ENCODE results near the gene KPNB1. TPM values are rescaled to one million over a fixed set of nuclear protein-coding genes. Genes with fewer than 3 reads are reported as not detected.

Gene KPNB1
- total RNA-seq, 1 experiment from 2014 or later = 742 TPM

DNA sequence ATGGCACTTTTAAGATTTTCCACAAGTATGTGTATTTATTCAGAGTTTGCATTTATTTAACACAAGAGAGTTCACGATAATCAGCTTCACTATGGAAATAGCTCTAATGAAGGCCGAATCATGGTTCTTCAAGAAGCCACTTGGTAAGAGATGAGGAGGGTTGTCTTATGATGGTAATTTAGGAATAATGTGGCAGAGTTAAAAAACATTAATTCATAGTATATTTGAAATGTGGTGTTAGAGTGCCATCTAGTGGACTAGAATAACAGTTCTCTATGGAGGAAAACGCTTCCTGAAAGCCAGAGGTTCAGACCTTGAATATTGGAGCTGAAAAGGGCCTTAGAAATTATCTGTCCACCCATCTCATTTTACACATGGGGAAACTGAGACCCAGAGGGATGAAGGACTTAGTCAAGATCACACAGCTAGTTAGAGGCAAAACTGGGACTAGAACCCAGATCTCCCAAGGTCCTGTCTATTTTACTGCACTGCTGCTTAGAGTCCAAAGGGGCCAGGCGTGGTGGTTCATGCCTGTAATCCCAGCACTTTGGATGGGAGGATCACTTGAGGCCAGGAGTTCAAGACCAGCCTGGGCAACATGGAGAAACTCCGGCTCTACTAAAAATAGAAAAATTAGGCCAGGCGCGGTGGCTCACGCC lies 33.8 kb upstream of the KPNB1 start:
- Histone ChIP-seq H2BK12ac (ENCODE audit: insufficient read length, low read depth, low read length) (no peak overlapping the region), H4K91ac (ENCODE audit: insufficient read length, low read depth, low read length) (no peak overlapping the region), H3K4ac (ENCODE audit: low read depth, low read length) (no peak overlapping the region), H4K5ac (ENCODE audit: insufficient read length, low read depth, low read length) (no peak overlapping the region), H3K4me2 (ENCODE audit: insufficient read depth, insufficient read length, low read length) (no peak overlapping the region), H3K79me1 (ENCODE audit: insufficient read depth, low read depth, low read length, poor library complexity, severe bottlenecking) (no peaks in the 10 kb centered on the region), H3K27me3 (ENCODE audit: insufficient read depth, low read length) (no peaks in the 10 kb centered on the region), H3K14ac (ENCODE audit: insufficient read depth, low read length) (no peak overlapping the region), H3K23ac (ENCODE audit: insufficient read length, low read depth, low read length) (no peak overlapping the region), H3K4me1 (ENCODE audit: insufficient read depth, low read length) (no peaks in the 10 kb centered on the region), H2AFZ (ENCODE audit: low read length) (no peak overlapping the region), H3T11ph (ENCODE audit: low read length) (no peak overlapping the region), H3K18ac (ENCODE audit: insufficient read length, low read depth, low read length) (no peak overlapping the region), H2BK5ac (ENCODE audit: insufficient read length, low read length) (no peak overlapping the region), H3K56ac (ENCODE audit: insufficient read length, low read depth, low read length) (no peak overlapping the region), H3K9ac (ENCODE audit: extremely low read depth, insufficient read length, low read length) (no peak overlapping the region), H2AK5ac (ENCODE audit: insufficient read length, low read length) (no peak overlapping the region), H2BK120ac (ENCODE audit: low read depth, low read length, poor library complexity, severe bottlenecking) (no peak overlapping the region), H3K9me3 (ENCODE audit: control insufficient read depth, low read depth, low read length) (no peaks in the 10 kb centered on the region), H3K27ac (ENCODE audit: insufficient read length, low read depth, low read length) (no peak overlapping the region), H4K8ac (replicated peaks; ENCODE audit: insufficient read length, low read depth, low read length) (no peak overlapping the region), H2BK15ac (ENCODE audit: low read depth, low read length) (no peak overlapping the region), H2BK20ac (ENCODE audit: low read depth, low read length, poor library complexity, severe bottlenecking) (no peak overlapping the region), H3K79me2 (ENCODE audit: insufficient read depth, low read length) (no peaks in the 10 kb centered on the region), H3K23me2 (ENCODE audit: insufficient read length, low read depth, low read length, poor library complexity, severe bottlenecking) (no peaks in the 10 kb centered on the region), H4K20me1 (ENCODE audit: control insufficient read depth, insufficient read depth, insufficient read length) (no peaks in the 10 kb centered on the region)
- Mint-ChIP-seq H3K27me3 (ENCODE audit: low read depth) (no peaks in the 10 kb centered on the region), H3K4me1 (no peaks in the 10 kb centered on the region), H3K9me3 (no peaks in the 10 kb centered on the region), H3K4me3 (no peak overlapping the region; a peak in 1 of 5 replicates), H3K36me3 (ENCODE audit: insufficient read depth in 1 of 3, low read depth in 3 of 3) (peaks cover 22 to 72% (median 52%) of the 10 kb centered on the region in 3 experiments; a peak in 6 of 7 replicates), H3K27ac (peak overlapping the region in 1 of 3 experiments; percentile 61; a peak in 1 of 7 replicates)
- DNase-seq = no peak
- WGBS (ENCODE audit: extremely low coverage, insufficient read length, low lambda C conversion rate) = no CpG with 5 or more reads among the region's 8 CpGs
- TF ChIP-seq, protein P1, sequence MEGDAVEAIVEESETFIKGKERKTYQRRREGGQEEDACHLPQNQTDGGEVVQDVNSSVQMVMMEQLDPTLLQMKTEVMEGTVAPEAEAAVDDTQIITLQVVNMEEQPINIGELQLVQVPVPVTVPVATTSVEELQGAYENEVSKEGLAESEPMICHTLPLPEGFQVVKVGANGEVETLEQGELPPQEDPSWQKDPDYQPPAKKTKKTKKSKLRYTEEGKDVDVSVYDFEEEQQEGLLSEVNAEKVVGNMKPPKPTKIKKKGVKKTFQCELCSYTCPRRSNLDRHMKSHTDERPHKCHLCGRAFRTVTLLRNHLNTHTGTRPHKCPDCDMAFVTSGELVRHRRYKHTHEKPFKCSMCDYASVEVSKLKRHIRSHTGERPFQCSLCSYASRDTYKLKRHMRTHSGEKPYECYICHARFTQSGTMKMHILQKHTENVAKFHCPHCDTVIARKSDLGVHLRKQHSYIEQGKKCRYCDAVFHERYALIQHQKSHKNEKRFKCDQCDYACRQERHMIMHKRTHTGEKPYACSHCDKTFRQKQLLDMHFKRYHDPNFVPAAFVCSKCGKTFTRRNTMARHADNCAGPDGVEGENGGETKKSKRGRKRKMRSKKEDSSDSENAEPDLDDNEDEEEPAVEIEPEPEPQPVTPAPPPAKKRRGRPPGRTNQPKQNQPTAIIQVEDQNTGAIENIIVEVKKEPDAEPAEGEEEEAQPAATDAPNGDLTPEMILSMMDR (conservative IDR thresholded peaks at IDR 0.05) = peak; percentile 81
